Right atrium auricular region (tissue), 2 donors: ENCODE measurements around the gene GALK1. TPM values are rescaled to one million over a fixed set of nuclear protein-coding genes. Genes with fewer than 3 reads are reported as not detected.

ENCODE experiments used
- DNase-seq: peaks from one replicate; pipeline ENCODE4 v3.0.0-alpha.2; 2019; ENCODE audit warnings: low spot score
- H3K27ac ChIP-seq, 2 donors: fragments of 200-600 bp; sonication (generic); 1 replicate in 1 of 2; 2 replicates in 1 of 2; pipeline ENCODE4 v1.5.1; 2016 to 2019
- H3K27me3 ChIP-seq, 2 donors: fragments of 200-600 bp; sonication (generic); one replicate each; pipeline versions ENCODE4 v1.5.1 to v1.6.0; 2017 to 2019
- H3K36me3 ChIP-seq: fragments of 200-600 bp; sonication (generic); one replicate; pipeline ENCODE4 v1.5.1; 2016
- H3K4me1 ChIP-seq, 2 donors: fragments of 200-600 bp; sonication (generic); one replicate each; pipeline versions ENCODE4 v1.5.1 to v1.6.0; 2017 to 2019
- H3K4me3 ChIP-seq, 2 donors: fragments of 200-600 bp; sonication (generic); 1 replicate in 1 of 2; 2 replicates in 1 of 2; pipeline ENCODE4 v1.5.1; 2017 to 2019; ENCODE audit warnings: mild to moderate bottlenecking in 1 of 2, moderate library complexity in 1 of 2
- H3K9me3 ChIP-seq, 2 donors: fragments of 200-600 bp; sonication (generic); one replicate each; pipeline ENCODE4 v1.5.1; 2019
- CTCF ChIP-seq, 2 donors: fragments of 200-600 bp; sonication (generic); IDR thresholded peaks; one replicate each; pipeline ENCODE4 v1.5.1; 2019; ENCODE audit warnings: antibody characterized with exemption in 2 of 2
- microRNA-seq, 2 donors: library from miRNA; unstranded; fragments of <30 nt; microRNA quantifications; one replicate each; pipeline ENCODE4, GENCODE V29; 2016 to 2017; ENCODE audit warnings: borderline number of aligned reads in 2 of 2, borderline replicate concordance in 1 of 2
- total RNA-seq, 2 donors: library from RNA; depleted of rRNA; stranded (reverse); fragments of >200 nt; gene quantifications; one replicate each; pipeline ENCODE4 v1.1.0, GENCODE V29; 2016

Gene GALK1
- total RNA-seq, 2 donors from 2014 or later = 19.6 to 21.0 TPM

GRCh38 chr17:75720656-75721462 is 44.1 kb downstream of the GALK1 start, which contains the start of gene ITGB4:
Gene ITGB4 (plus strand): TSS chr17:75721459. CDS start chr17:75724704, 3,245 bp downstream.
- Histone ChIP-seq H3K4me1 (peaks cover 0 to 13% of the 10 kb centered on the region in 2 donors), H3K9me3 (no peaks in the 10 kb centered on the region), H3K4me3 (peak within 1 kb of the TSS; percentile 41 to 59), H3K27me3 (no peaks in the 10 kb centered on the region), H3K36me3 (no peaks in the 10 kb centered on the region), H3K27ac (peak within 1 kb of the TSS; percentile 54 to 65)
- peak in 1 of 2 donors; percentile 16 for TF ChIP-seq CTCF (IDR thresholded peaks at IDR 0.05)
- no peak for DNase-seq

GRCh38 chr17:75719732-75720131 is 45.3 kb downstream of the GALK1 start:
- no peaks in the 10 kb centered on the region for H3K36me3 ChIP-seq
- DNase-seq = no peak

GRCh38 chr17:75712446-75712845 is 52.5 kb downstream of the GALK1 start:
- H3K4me1 ChIP-seq = peaks cover 0 to 7% of the 10 kb centered on the region in 2 donors
- no peak for TF ChIP-seq CTCF (IDR thresholded peaks at IDR 0.05)
- DNase-seq = no peak
- H3K36me3 ChIP-seq = peaks cover 3% of the 10 kb centered on the region
- no peaks in the 10 kb centered on the region for H3K27me3 ChIP-seq
- no peak overlapping the region for H3K27ac ChIP-seq
- no peak overlapping the region for H3K4me3 ChIP-seq
- H3K9me3 ChIP-seq = no peaks in the 10 kb centered on the region

More at GRCh38 chr17:75719732-75720131, 45.3 kb downstream of the GALK1 start:
- Histone ChIP-seq H3K9me3 (no peaks in the 10 kb centered on the region), H3K4me1 (peaks cover 0 to 13% of the 10 kb centered on the region in 2 donors), H3K4me3 (no peak overlapping the region), H3K27ac (no peak overlapping the region), H3K27me3 (no peaks in the 10 kb centered on the region)
- no peak for TF ChIP-seq CTCF (IDR thresholded peaks at IDR 0.05)

Small RNA genes lying within 50 kb of the gene (microRNA-seq; reads per million reads assigned to microRNA genes)
- 0 to 0.71 reads per million in 2 donors for gene MIR4738

Other genes starting within 250 kb of the GALK1 start
- gene CASKIN2, start 249.7 kb downstream of the GALK1 start, total RNA-seq = 10 to 100 TPM; 18.3 to 28.7 TPM
- gene TSEN54, start 248.7 kb downstream of the GALK1 start, total RNA-seq = 10 to 100 TPM in 1 of 2 donors, 1 to 10 TPM in 1; 9.6 to 13.8 TPM
- 1 to 10 TPM; 4.1 to 8.5 TPM for gene LLGL2, start 239.5 kb downstream of the GALK1 start, total RNA-seq
- gene MYO15B, start 177.4 kb downstream of the GALK1 start, total RNA-seq = 10 to 100 TPM; 29.3 to 34.3 TPM
- 10 to 100 TPM in 1 of 2 donors, 1 to 10 TPM in 1; 6.4 to 12.0 TPM for gene SMIM5, start 131.8 kb downstream of the GALK1 start, total RNA-seq
- 1 to 10 TPM; 6.2 to 7.1 TPM for gene RECQL5, start 98.0 kb downstream of the GALK1 start, total RNA-seq
- 10 to 100 TPM; 28.5 to 44.6 TPM for gene SAP30BP, start 97.9 kb downstream of the GALK1 start, total RNA-seq
- 10 to 100 TPM; 11.1 to 37.5 TPM for gene ITGB4, start 43.7 kb downstream of the GALK1 start, total RNA-seq
- gene UNK, start 19.6 kb upstream of the GALK1 start, total RNA-seq = 10 to 100 TPM; 18.8 to 25.3 TPM
- gene UNC13D, start 79.2 kb upstream of the GALK1 start, total RNA-seq = 10 to 100 TPM; 11.1 to 25.9 TPM
- 100 to 1,000 TPM in 1 of 2 donors, 10 to 100 TPM in 1; 100.0 to 163 TPM for gene WBP2, start 90.1 kb upstream of the GALK1 start, total RNA-seq
- 10 to 100 TPM; 16.8 to 24.8 TPM for gene TRIM47, start 113.4 kb upstream of the GALK1 start, total RNA-seq
- 1 to 10 TPM; 7.0 to 9.8 TPM for gene TRIM65, start 131.8 kb upstream of the GALK1 start, total RNA-seq
- 10 to 100 TPM; 27.2 to 36.4 TPM for gene MRPL38, start 139.7 kb upstream of the GALK1 start, total RNA-seq
- gene FBF1, start 175.8 kb upstream of the GALK1 start, total RNA-seq = 1 to 10 TPM; 3.8 to 6.3 TPM
- gene ACOX1, start 214.0 kb upstream of the GALK1 start, total RNA-seq = 10 to 100 TPM; 49.6 to 67.4 TPM
- 10 to 100 TPM in 1 of 2 donors, 1 to 10 TPM in 1; 8.8 to 14.0 TPM for gene TEN1, start 214.0 kb upstream of the GALK1 start, total RNA-seq
- 1 to 10 TPM in 1 of 2 donors, not detected in 1; 2.0 TPM for gene CDK3, start 235.7 kb upstream of the GALK1 start, total RNA-seq